ENCODE measurements around the gene NDUFAF7.
"Not testable (repeated sequence)": the region's sequence is repeated elsewhere in the genome, so short reads cannot be mapped to it uniquely, and the experiment has no call there.

The NDUFAF7 gene

DNA sequence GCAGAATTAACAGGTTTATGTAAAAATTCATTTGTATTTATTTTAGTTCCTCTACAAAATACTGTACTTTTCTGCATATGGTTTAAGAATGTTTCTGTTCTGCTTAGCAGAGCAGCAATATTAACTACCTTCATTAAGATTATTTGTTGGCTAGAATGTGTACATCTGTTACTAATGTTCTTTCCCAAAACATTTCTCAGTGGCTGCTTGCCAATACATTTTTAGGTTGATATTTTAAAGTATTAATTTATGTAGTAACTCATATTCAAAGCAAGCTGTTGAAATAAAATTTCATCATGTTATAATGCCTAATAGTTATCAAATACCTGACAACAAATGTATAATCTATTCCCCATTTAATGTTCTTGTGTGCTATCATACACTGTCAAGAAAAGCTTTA, 52.9 kb downstream of the NDUFAF7 start:
- DNase-seq, result no peak

DNA sequence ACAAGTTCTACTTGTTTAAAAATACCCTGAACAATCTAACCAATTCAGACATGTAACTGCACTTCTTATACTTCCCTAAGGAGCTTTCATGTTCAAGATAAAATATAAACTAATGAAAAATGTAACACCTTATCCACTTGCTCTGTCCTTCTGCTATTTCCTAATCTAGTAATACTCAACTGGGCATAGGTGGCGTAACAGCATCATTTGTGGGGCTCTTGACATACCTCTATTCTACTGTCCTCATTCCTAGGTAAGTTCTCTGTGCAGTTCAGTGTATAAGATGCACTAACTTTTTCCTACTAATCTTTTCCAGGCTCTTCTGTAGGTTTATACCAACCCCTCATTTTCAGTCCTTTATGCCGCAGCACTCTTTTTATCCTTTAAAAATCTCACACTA, 56.5 kb downstream of the NDUFAF7 start:
- no peak for DNase-seq

DNA sequence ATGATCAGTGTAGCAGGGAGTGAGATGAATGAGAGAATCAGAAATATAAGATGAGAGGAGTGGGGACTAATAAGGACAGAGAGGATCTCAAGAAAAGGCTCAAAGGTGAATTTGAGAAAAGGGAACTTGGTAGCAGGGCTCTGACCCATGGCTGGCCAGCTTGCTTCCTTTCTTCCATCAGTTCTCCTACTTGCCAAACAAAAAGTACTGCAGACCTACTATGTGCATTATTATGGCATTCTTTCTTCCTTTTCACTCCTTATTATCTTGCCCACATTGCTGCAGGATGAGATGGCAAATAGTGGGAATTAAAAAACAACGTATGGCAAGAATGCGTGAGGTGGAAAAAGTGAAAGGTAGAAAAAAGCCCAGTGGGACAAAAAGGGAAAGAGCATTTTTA, 60.2 kb downstream of the NDUFAF7 start:
- no peak for DNase-seq

DNA sequence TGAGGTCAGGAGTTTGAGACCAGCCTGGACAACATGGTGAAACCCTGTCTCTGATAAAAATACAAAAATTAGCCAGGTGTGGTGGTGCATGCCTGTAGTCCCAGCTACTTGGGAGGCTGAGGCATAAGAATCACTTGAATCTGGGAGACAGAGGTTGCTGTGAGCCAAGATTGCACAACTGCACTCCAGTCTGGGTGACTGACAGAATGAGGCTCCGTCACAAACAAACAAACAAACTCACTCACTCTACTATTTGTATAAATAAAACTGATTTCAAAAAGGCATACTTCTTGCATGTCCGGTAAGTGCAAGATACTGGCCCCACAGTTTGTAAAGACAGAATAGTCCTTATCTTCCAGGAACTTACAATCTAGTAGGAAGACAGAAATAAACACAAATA, 63.4 kb downstream of the NDUFAF7 start:
- not testable (repeated sequence) for DNase-seq

DNA sequence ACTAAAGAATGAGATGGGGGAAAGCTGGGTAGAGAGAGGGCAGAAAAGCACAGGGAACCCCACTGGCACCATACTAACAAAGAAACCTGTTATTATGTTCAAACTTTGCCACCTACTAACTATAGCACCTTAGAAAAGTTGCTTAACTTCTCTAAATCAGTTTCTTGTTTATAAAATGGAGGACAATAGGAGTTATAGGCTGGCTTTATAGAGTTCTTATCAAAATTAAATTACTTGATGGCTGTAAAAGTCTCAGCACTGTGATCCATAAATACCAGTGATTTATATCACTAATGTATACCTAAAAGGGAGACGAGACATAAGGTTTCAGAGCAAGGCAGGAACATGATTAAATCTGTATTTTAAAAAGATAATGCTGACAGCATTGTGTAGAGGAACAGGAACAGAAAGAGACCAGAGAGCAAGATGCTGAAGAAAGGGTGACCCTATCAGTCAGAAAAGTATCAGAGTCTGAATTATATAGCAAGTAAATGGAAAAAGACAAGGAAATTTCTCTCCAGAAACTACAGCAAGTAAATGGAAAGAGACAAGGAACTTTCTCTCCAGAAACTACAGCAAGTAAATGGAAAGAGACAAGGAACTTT, 64.1 kb downstream of the NDUFAF7 start:
- no peak for DNase-seq

DNA sequence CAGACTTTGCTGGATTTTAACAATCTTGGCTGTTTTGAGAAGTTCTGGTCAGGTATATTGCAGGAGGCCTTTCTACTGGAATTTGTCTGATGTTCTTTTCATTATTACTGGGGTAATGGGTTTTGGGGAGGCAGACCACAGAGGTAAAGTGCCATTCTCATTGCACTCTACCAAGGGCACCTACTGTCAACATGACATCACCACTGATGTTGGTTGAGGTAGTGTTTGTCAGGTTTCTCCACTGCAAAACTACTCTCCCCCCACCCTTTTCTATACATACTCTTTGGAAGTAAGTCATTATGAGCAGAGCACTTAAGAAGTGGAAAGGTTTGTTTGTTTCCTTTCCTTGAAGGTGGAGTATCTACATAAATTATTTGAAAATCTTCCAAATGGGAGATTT, 66.2 kb downstream of the NDUFAF7 start:
- no peak for DNase-seq
